DMS153 (cell line): ENCODE data around the gene ZNF467.

ENCODE experiments used
- DNase-seq: peaks from one replicate; lab custom pipeline; 2025; lab: John Stamatoyannopoulos, UW

ZNF467 gene

GRCh38 chr7:149773446-149774236, at the start of gene ZNF467:
TSS of gene ZNF467 (minus strand) at chr7:149773588. CDS start at chr7:149771032, 2,556 bp downstream.
- DNase-seq = no peak

GRCh38 chr7:149822353-149822943, 49.1 kb upstream of the ZNF467 start:
- no peak for DNase-seq

GRCh38 chr7:149821191-149822148, 48.1 kb upstream of the ZNF467 start:
- no peak for DNase-seq

- no peak for DNase-seq
Observed at GRCh38 chr7:149820622-149821190, 47.3 kb upstream of the ZNF467 start.

- no peak for DNase-seq
Observed at GRCh38 chr7:149819961-149820340, 46.6 kb upstream of the ZNF467 start.

- no peak for DNase-seq
Observed at GRCh38 chr7:149819141-149819960, 46.0 kb upstream of the ZNF467 start.

GRCh38 chr7:149818536-149818840, 45.1 kb upstream of the ZNF467 start:
- no peak for DNase-seq

- no peak for DNase-seq
Observed at GRCh38 chr7:149817836-149818535, 44.6 kb upstream of the ZNF467 start.

- no peak for DNase-seq
Observed at GRCh38 chr7:149817301-149817771, 43.9 kb upstream of the ZNF467 start.

- DNase-seq = no peak
Observed at GRCh38 chr7:149816794-149817193, 43.4 kb upstream of the ZNF467 start.

- DNase-seq = no peak
Observed at GRCh38 chr7:149816267-149816751, 42.9 kb upstream of the ZNF467 start.

GRCh38 chr7:149815661-149816266, 42.4 kb upstream of the ZNF467 start:
- DNase-seq = no peak

GRCh38 chr7:149815121-149815520, 41.7 kb upstream of the ZNF467 start:
- DNase-seq = no peak

GRCh38 chr7:149814494-149814893, 41.1 kb upstream of the ZNF467 start:
- no peak for DNase-seq

GRCh38 chr7:149813254-149814035, 40.1 kb upstream of the ZNF467 start:
- no peak for DNase-seq

GRCh38 chr7:149811831-149812490, 38.6 kb upstream of the ZNF467 start:
- DNase-seq = no peak

- DNase-seq = no peak
Observed at GRCh38 chr7:149811221-149811620, 37.8 kb upstream of the ZNF467 start.

- no peak for DNase-seq
Observed at GRCh38 chr7:149809215-149809614, 35.8 kb upstream of the ZNF467 start.

GRCh38 chr7:149808311-149808710, 34.9 kb upstream of the ZNF467 start:
- no peak for DNase-seq
